ENCODE measurements around the gene FKTN.

The FKTN gene

GRCh38 chr9:105633411-105633810 lies 75.5 kb downstream of the FKTN start:
- no peak for DNase-seq

- DNase-seq, result no peak
Observed at GRCh38 chr9:105636331-105636730, 78.4 kb downstream of the FKTN start.

- DNase-seq, result no peak
Observed at GRCh38 chr9:105637787-105638395, 80.0 kb downstream of the FKTN start.

- no peak for DNase-seq
Observed at GRCh38 chr9:105639936-105640335, 82.0 kb downstream of the FKTN start.

- no peak for DNase-seq
Observed at GRCh38 chr9:105643795-105644194, 85.9 kb downstream of the FKTN start.

GRCh38 chr9:105646879-105647594 lies 89.1 kb downstream of the FKTN start:
- no peak for DNase-seq

GRCh38 chr9:105647595-105648349 lies 89.8 kb downstream of the FKTN start:
- no peak for DNase-seq

- no peak for DNase-seq
Observed at GRCh38 chr9:105651806-105652205, 93.9 kb downstream of the FKTN start.

- DNase-seq, result no peak
Observed at GRCh38 chr9:105656131-105656921, 98.4 kb downstream of the FKTN start.

GRCh38 chr9:105658351-105658750 lies 100.4 kb downstream of the FKTN start:
- no peak for DNase-seq

- DNase-seq, result no peak
Observed at GRCh38 chr9:105661011-105661410, 103.1 kb downstream of the FKTN start.

GRCh38 chr9:105662184-105663104 lies 104.5 kb downstream of the FKTN start, which contains the start of gene TAL2:
TSS of gene TAL2 (plus strand) at chr9:105662457. CDS start at chr9:105662497, 40 bp downstream.
- DNase-seq, result no peak

GRCh38 chr9:105663914-105664313 lies 106.0 kb downstream of the FKTN start:
- no peak for DNase-seq

- no peak for DNase-seq
Observed at GRCh38 chr9:105667867-105668266, 109.9 kb downstream of the FKTN start.

- DNase-seq, result no peak
Observed at GRCh38 chr9:105670315-105670714, 112.4 kb downstream of the FKTN start.

GRCh38 chr9:105670775-105671174 lies 112.8 kb downstream of the FKTN start:
- no peak for DNase-seq

- DNase-seq, result no peak
Observed at GRCh38 chr9:105672711-105673234, 114.8 kb downstream of the FKTN start.

- no peak for DNase-seq
Observed at GRCh38 chr9:105673850-105674387, 116.0 kb downstream of the FKTN start.

GRCh38 chr9:105676351-105676923 lies 118.5 kb downstream of the FKTN start:
- no peak for DNase-seq

GRCh38 chr9:105678163-105678562 lies 120.2 kb downstream of the FKTN start:
- DNase-seq, result no peak

GRCh38 chr9:105678781-105679180 lies 120.8 kb downstream of the FKTN start:
- no peak for DNase-seq

All from activated CD4-positive, alpha-beta T cell treated with anti-CD3 and anti-CD28 coated beads, Interleukin-2, amount 50 U/mL, for 4 hours (primary cell).